Measurements from ENCODE around the gene SLCO3A1. TPM values are rescaled to one million over a fixed set of nuclear protein-coding genes. Genes with fewer than 3 reads are reported as not detected.

SLCO3A1 gene
- total RNA-seq, 1 donor from 2014 or later: 42.3 TPM

GRCh38 chr15:91911844-91912243, 58.3 kb downstream of the SLCO3A1 start:
- DNase-seq (ENCODE audit: low spot score): no peak

GRCh38 chr15:91912336-91912735, 58.8 kb downstream of the SLCO3A1 start:
- no peak for DNase-seq (ENCODE audit: low spot score)

- no peak for DNase-seq (ENCODE audit: low spot score)
These were observed 60.1 kb downstream of the SLCO3A1 start for GRCh38 chr15:91913560-91913959.

GRCh38 chr15:91915576-91915975, 62.1 kb downstream of the SLCO3A1 start:
- no peak for DNase-seq (ENCODE audit: low spot score)

- DNase-seq (ENCODE audit: low spot score): no peak
These were observed 62.5 kb downstream of the SLCO3A1 start for GRCh38 chr15:91916051-91916450.

- DNase-seq (ENCODE audit: low spot score): no peak
These were observed 64.3 kb downstream of the SLCO3A1 start for GRCh38 chr15:91917686-91918360.

- no peak for DNase-seq (ENCODE audit: low spot score)
These were observed 65.6 kb downstream of the SLCO3A1 start for GRCh38 chr15:91919014-91919534.

- DNase-seq (ENCODE audit: low spot score): no peak
These were observed 67.8 kb downstream of the SLCO3A1 start for GRCh38 chr15:91921188-91921842.

GRCh38 chr15:91921843-91922198, 68.3 kb downstream of the SLCO3A1 start:
- DNase-seq (ENCODE audit: low spot score): no peak

GRCh38 chr15:91922646-91923547, 69.4 kb downstream of the SLCO3A1 start:
- no peak for DNase-seq (ENCODE audit: low spot score)

GRCh38 chr15:91924183-91924582, 70.7 kb downstream of the SLCO3A1 start:
- no peak for DNase-seq (ENCODE audit: low spot score)

- DNase-seq (ENCODE audit: low spot score): no peak
These were observed 71.5 kb downstream of the SLCO3A1 start for GRCh38 chr15:91924837-91925495.

- no peak for DNase-seq (ENCODE audit: low spot score)
These were observed 72.3 kb downstream of the SLCO3A1 start for GRCh38 chr15:91925794-91926193.

GRCh38 chr15:91926908-91927270, 73.4 kb downstream of the SLCO3A1 start:
- no peak for DNase-seq (ENCODE audit: low spot score)

GRCh38 chr15:91927585-91927984, 74.1 kb downstream of the SLCO3A1 start:
- no peak for DNase-seq (ENCODE audit: low spot score)

GRCh38 chr15:91928675-91929074, 75.2 kb downstream of the SLCO3A1 start:
- no peak for DNase-seq (ENCODE audit: low spot score)

GRCh38 chr15:91929509-91929908, 76.0 kb downstream of the SLCO3A1 start:
- no peak for DNase-seq (ENCODE audit: low spot score)

GRCh38 chr15:91930092-91930491, 76.6 kb downstream of the SLCO3A1 start:
- DNase-seq (ENCODE audit: low spot score): no peak

GRCh38 chr15:91936182-91936775, 82.8 kb downstream of the SLCO3A1 start:
- DNase-seq (ENCODE audit: low spot score): no peak

GRCh38 chr15:91936927-91937326, 83.4 kb downstream of the SLCO3A1 start:
- no peak for DNase-seq (ENCODE audit: low spot score)

GRCh38 chr15:91938136-91938535, 84.6 kb downstream of the SLCO3A1 start:
- no peak for DNase-seq (ENCODE audit: low spot score)

Data from ureter (tissue), 1 donor.